HG02884 (cell line): ENCODE results near the gene ZBTB8OS.

Source experiments
- ATAC-seq: cut with Tn5 transposase; IDR thresholded peaks from one replicate; pipeline ENCODE4 v1.9.1; 2021; ENCODE audit warnings: mild to moderate bottlenecking, moderate library complexity; ENCODE audit not compliant: unreplicated experiment

Gene ZBTB8OS

GRCh38 chr1:32612189-32612881 lies 38.0 kb downstream of the ZBTB8OS start:
- no peak for ATAC-seq

GRCh38 chr1:32611859-32612188 lies 38.5 kb downstream of the ZBTB8OS start:
- ATAC-seq: no peak

GRCh38 chr1:32609180-32609579 lies 41.2 kb downstream of the ZBTB8OS start:
- no peak for ATAC-seq

- ATAC-seq: no peak
Observed at GRCh38 chr1:32606565-32607371, 43.6 kb downstream of the ZBTB8OS start.

- no peak for ATAC-seq
Observed at GRCh38 chr1:32605711-32606424, 44.5 kb downstream of the ZBTB8OS start.

GRCh38 chr1:32600034-32600433 lies 50.3 kb downstream of the ZBTB8OS start:
- no peak for ATAC-seq

- ATAC-seq: no peak
Observed at GRCh38 chr1:32592943-32593342, 57.4 kb downstream of the ZBTB8OS start.

GRCh38 chr1:32580348-32581017 lies 69.9 kb downstream of the ZBTB8OS start:
- ATAC-seq: no peak
